Muscle layer of colon (tissue), 2 donors: Measurements from ENCODE around the gene ZNF202.

Source experiments
- H3K27ac ChIP-seq: one replicate; pipeline ENCODE4 v1.7.0; 2013; ENCODE audit warnings: low read depth, mild to moderate bottlenecking, low read length, moderate library complexity
- H3K27me3 ChIP-seq, 2 donors: one replicate each; pipeline ENCODE4 v1.7.0; 2013; ENCODE audit warnings: low read length in 2 of 2, mild to moderate bottlenecking in 2 of 2; ENCODE audit not compliant: insufficient read depth in 2 of 2, control insufficient read depth in 1 of 2
- H3K36me3 ChIP-seq: one replicate; pipeline ENCODE4 v1.7.0; 2013; ENCODE audit warnings: mild to moderate bottlenecking, low read length; ENCODE audit not compliant: insufficient read depth
- H3K4me1 ChIP-seq: one replicate; pipeline ENCODE4 v1.7.0; 2013; ENCODE audit warnings: mild to moderate bottlenecking, low read length; ENCODE audit not compliant: insufficient read depth
- H3K4me3 ChIP-seq, 2 donors: one replicate each; pipeline ENCODE4 v1.7.0; 2013; ENCODE audit warnings: low read length in 2 of 2, low read depth in 1 of 2, mild to moderate bottlenecking in 1 of 2, moderate library complexity in 1 of 2
- H3K9ac ChIP-seq: one replicate; pipeline ENCODE4 v1.7.0; 2013; ENCODE audit warnings: low read length
- H3K9me3 ChIP-seq: one replicate; pipeline ENCODE4 v1.7.0; 2013; ENCODE audit warnings: mild to moderate bottlenecking, low read length
- donor health status: abdominal sarcoma.
- donor health status: Adenocarcinoma of cecum.

ZNF202 gene

DNA sequence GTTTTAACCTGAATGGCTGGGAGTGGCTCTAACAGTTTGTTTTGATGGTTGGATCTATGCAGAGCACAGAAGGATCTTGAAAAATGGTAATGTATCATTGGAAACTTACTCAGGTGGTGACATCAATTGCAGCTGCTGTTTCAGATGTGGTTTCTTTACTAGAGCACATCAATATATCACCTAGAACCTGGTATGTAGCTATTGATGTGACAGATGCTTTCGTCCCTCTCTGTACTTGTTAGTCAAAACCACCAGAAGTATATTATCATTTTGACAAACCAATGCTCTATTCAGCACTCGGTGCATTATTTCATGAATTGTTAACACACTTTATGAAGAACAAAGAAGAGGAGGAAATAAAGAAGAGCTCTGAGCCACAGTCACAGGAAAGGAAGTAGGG lies 60.4 kb downstream of the ZNF202 start:
- H3K9me3 ChIP-seq: no peaks in the 10 kb centered on the region
- H3K27ac ChIP-seq: no peak overlapping the region
- H3K9ac ChIP-seq: no peak overlapping the region
- H3K4me1 ChIP-seq: no peaks in the 10 kb centered on the region
- no peaks in the 10 kb centered on the region for H3K27me3 ChIP-seq
- no peaks in the 10 kb centered on the region for H3K36me3 ChIP-seq
- H3K4me3 ChIP-seq: no peak overlapping the region

DNA sequence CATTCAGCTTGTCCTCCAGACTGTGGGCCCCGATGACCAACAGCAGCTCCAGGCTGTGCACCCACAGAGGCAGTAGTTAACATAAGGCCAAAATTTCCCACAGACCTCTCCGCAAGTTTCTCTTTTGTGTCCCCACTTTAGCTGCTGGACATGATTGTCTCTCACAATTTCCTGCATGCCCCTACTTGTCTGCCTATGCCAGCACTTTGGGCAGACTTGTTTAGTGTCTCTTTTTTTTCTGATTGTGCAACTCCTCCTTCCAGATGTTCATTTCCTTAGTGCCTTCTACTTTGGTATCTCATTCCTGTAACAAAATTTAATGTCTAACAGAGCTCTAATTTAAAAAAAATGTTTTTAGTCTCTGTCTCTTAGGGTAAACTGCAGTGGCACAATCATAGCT lies 63.2 kb downstream of the ZNF202 start:
- no peaks in the 10 kb centered on the region for H3K9me3 ChIP-seq
- no peaks in the 10 kb centered on the region for H3K27me3 ChIP-seq
- H3K27ac ChIP-seq: no peak overlapping the region
- no peak overlapping the region for H3K4me3 ChIP-seq
- no peak overlapping the region for H3K9ac ChIP-seq
- no peaks in the 10 kb centered on the region for H3K4me1 ChIP-seq
- H3K36me3 ChIP-seq: no peaks in the 10 kb centered on the region

DNA sequence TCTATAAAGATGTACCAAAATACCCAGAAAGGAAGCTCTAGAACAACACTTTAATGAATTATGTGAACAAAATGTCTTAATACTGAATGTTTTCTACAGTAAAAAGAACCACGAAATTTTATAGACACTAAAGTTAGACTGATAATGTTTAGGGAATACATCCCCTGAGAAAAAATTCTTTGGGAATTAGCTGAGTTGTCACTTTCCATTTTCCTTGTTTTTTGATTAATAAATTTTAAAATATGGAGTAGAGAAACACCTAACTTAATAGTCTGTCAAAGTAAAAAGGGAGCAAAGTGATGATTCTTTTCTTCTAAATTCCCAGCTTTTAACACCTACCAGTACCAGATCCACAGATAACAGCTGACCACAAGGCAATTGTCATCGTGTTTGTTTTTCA lies 64.0 kb downstream of the ZNF202 start:
- Histone ChIP-seq H3K27ac (no peak overlapping the region), H3K9ac (no peak overlapping the region), H3K4me3 (no peak overlapping the region), H3K36me3 (no peaks in the 10 kb centered on the region), H3K9me3 (no peaks in the 10 kb centered on the region), H3K4me1 (no peaks in the 10 kb centered on the region), H3K27me3 (no peaks in the 10 kb centered on the region)

DNA sequence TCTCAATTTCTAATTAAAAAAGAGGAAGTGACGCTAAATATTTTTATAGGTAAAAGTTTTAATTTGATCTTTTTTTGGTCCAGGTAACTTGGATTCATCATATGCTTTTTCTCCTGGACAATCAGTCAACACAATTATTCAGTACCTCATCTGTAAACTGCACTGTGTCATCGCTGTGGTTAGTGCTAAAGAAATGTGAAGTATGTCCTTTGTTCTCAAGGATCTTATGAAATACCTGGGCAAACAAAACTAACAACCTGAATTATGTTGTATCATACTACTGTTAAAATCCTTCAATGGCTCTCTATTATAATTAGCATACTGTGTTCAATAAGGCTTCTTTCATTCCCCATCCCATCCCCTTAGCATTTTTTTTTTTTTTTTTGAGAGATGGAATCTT lies 67.2 kb downstream of the ZNF202 start:
- no peaks in the 10 kb centered on the region for H3K27me3 ChIP-seq
- no peaks in the 10 kb centered on the region for H3K9me3 ChIP-seq
- no peak overlapping the region for H3K9ac ChIP-seq
- no peak overlapping the region for H3K4me3 ChIP-seq
- H3K36me3 ChIP-seq: no peaks in the 10 kb centered on the region
- H3K27ac ChIP-seq: no peak overlapping the region
- H3K4me1 ChIP-seq: no peaks in the 10 kb centered on the region
